Rectal smooth muscle tissue (tissue), 1 donor: ENCODE results near the gene PHF19.

ENCODE experiments used
- H3K27ac ChIP-seq: one replicate; pipeline ENCODE4 v1.7.0; 2013; ENCODE audit warnings: low read depth, low read length, inconsistent platforms
- H3K27me3 ChIP-seq: one replicate; pipeline ENCODE4 v1.7.0; 2013; ENCODE audit warnings: low read length; ENCODE audit not compliant: control insufficient read depth, insufficient read depth
- H3K36me3 ChIP-seq: one replicate; pipeline ENCODE4 v1.7.0; 2013; ENCODE audit warnings: low read length; ENCODE audit not compliant: control insufficient read depth, insufficient read depth
- H3K4me1 ChIP-seq: one replicate; pipeline ENCODE4 v1.7.0; 2013; ENCODE audit warnings: low read length; ENCODE audit not compliant: control insufficient read depth, insufficient read depth
- H3K4me3 ChIP-seq: one replicate; pipeline ENCODE4 v1.7.0; 2013; ENCODE audit warnings: low read length
- H3K9ac ChIP-seq: one replicate; pipeline ENCODE4 v1.7.0; 2013; ENCODE audit warnings: low read length

Gene PHF19

GRCh38 chr9:120917929-120918762, 41.2 kb upstream of the PHF19 start:
- Histone ChIP-seq H3K4me1 (peaks cover 11% of the 10 kb centered on the region), H3K9ac (no peak overlapping the region), H3K4me3 (no peak overlapping the region)

GRCh38 chr9:120916991-120917880, 40.2 kb upstream of the PHF19 start:
- H3K36me3 ChIP-seq, result peaks cover 5% of the 10 kb centered on the region
- no peak overlapping the region for H3K9ac ChIP-seq
- no peak overlapping the region for H3K4me3 ChIP-seq
- no peak overlapping the region for H3K27ac ChIP-seq
- peaks cover 11% of the 10 kb centered on the region for H3K4me1 ChIP-seq
- no peaks in the 10 kb centered on the region for H3K27me3 ChIP-seq

More at GRCh38 chr9:120917929-120918762, 41.2 kb upstream of the PHF19 start:
- no peaks in the 10 kb centered on the region for H3K27me3 ChIP-seq
- H3K36me3 ChIP-seq, result no peaks in the 10 kb centered on the region
- peak overlapping the region; percentile 63 for H3K27ac ChIP-seq

- no peaks in the 10 kb centered on the region for H3K27me3 ChIP-seq
- no peak overlapping the region for H3K4me3 ChIP-seq
- H3K9ac ChIP-seq, result no peak overlapping the region
- H3K36me3 ChIP-seq, result peaks cover 5% of the 10 kb centered on the region
- H3K27ac ChIP-seq, result no peak overlapping the region
- peaks cover 11% of the 10 kb centered on the region for H3K4me1 ChIP-seq
Measured at GRCh38 chr9:120916588-120916987, 39.6 kb upstream of the PHF19 start.

- peaks cover 11% of the 10 kb centered on the region for H3K4me1 ChIP-seq
- no peak overlapping the region for H3K27ac ChIP-seq
- H3K36me3 ChIP-seq, result peaks cover 5% of the 10 kb centered on the region
- H3K27me3 ChIP-seq, result no peaks in the 10 kb centered on the region
- H3K4me3 ChIP-seq, result no peak overlapping the region
- H3K9ac ChIP-seq, result no peak overlapping the region
Measured at GRCh38 chr9:120915854-120916470, 39.0 kb upstream of the PHF19 start.

GRCh38 chr9:120914953-120915352, 38.0 kb upstream of the PHF19 start:
- Histone ChIP-seq H3K27me3 (no peaks in the 10 kb centered on the region), H3K27ac (no peak overlapping the region), H3K4me3 (no peak overlapping the region), H3K9ac (no peak overlapping the region), H3K4me1 (peaks cover 11% of the 10 kb centered on the region), H3K36me3 (peaks cover 5% of the 10 kb centered on the region)

- Histone ChIP-seq H3K27me3 (no peaks in the 10 kb centered on the region), H3K4me1 (peaks cover 8% of the 10 kb centered on the region), H3K36me3 (peaks cover 7% of the 10 kb centered on the region), H3K9ac (no peak overlapping the region), H3K27ac (no peak overlapping the region), H3K4me3 (no peak overlapping the region)
Measured at GRCh38 chr9:120914396-120914795, 37.4 kb upstream of the PHF19 start.

- H3K27ac ChIP-seq, result no peak overlapping the region
- H3K27me3 ChIP-seq, result no peaks in the 10 kb centered on the region
- H3K9ac ChIP-seq, result no peak overlapping the region
- no peak overlapping the region for H3K4me3 ChIP-seq
- peaks cover 2% of the 10 kb centered on the region for H3K4me1 ChIP-seq
- H3K36me3 ChIP-seq, result peaks cover 7% of the 10 kb centered on the region
Measured at GRCh38 chr9:120913647-120914264, 36.8 kb upstream of the PHF19 start.

GRCh38 chr9:120912958-120913646, 36.1 kb upstream of the PHF19 start:
- no peak overlapping the region for H3K9ac ChIP-seq

GRCh38 chr9:120911295-120911837, 34.4 kb upstream of the PHF19 start:
- Histone ChIP-seq H3K27me3 (no peaks in the 10 kb centered on the region), H3K9ac (no peak overlapping the region), H3K36me3 (peaks cover 7% of the 10 kb centered on the region), H3K4me3 (no peak overlapping the region), H3K27ac (no peak overlapping the region), H3K4me1 (no peaks in the 10 kb centered on the region)

More at GRCh38 chr9:120912958-120913646, 36.1 kb upstream of the PHF19 start:
- Histone ChIP-seq H3K27me3 (no peaks in the 10 kb centered on the region), H3K4me1 (no peaks in the 10 kb centered on the region), H3K4me3 (no peak overlapping the region), H3K27ac (no peak overlapping the region), H3K36me3 (peaks cover 7% of the 10 kb centered on the region)

- Histone ChIP-seq H3K4me1 (no peaks in the 10 kb centered on the region), H3K27me3 (no peaks in the 10 kb centered on the region), H3K9ac (no peak overlapping the region), H3K4me3 (no peak overlapping the region), H3K36me3 (peaks cover 7% of the 10 kb centered on the region), H3K27ac (no peak overlapping the region)
Measured at GRCh38 chr9:120910643-120911042, 33.7 kb upstream of the PHF19 start.

GRCh38 chr9:120909904-120910303, 32.9 kb upstream of the PHF19 start:
- H3K36me3 ChIP-seq, result peaks cover 7% of the 10 kb centered on the region
- H3K4me1 ChIP-seq, result no peaks in the 10 kb centered on the region
- H3K27ac ChIP-seq, result no peak overlapping the region
- H3K27me3 ChIP-seq, result no peaks in the 10 kb centered on the region
- no peak overlapping the region for H3K4me3 ChIP-seq
- H3K9ac ChIP-seq, result no peak overlapping the region
